HG02759 (cell line): ENCODE measurements around the gene AGBL1.

Source experiments
- ATAC-seq: cut with Tn5 transposase; IDR thresholded peaks from one replicate; pipeline ENCODE4 v1.9.1; 2021; ENCODE audit warnings: mild to moderate bottlenecking, moderate library complexity; ENCODE audit not compliant: unreplicated experiment

Gene AGBL1

DNA sequence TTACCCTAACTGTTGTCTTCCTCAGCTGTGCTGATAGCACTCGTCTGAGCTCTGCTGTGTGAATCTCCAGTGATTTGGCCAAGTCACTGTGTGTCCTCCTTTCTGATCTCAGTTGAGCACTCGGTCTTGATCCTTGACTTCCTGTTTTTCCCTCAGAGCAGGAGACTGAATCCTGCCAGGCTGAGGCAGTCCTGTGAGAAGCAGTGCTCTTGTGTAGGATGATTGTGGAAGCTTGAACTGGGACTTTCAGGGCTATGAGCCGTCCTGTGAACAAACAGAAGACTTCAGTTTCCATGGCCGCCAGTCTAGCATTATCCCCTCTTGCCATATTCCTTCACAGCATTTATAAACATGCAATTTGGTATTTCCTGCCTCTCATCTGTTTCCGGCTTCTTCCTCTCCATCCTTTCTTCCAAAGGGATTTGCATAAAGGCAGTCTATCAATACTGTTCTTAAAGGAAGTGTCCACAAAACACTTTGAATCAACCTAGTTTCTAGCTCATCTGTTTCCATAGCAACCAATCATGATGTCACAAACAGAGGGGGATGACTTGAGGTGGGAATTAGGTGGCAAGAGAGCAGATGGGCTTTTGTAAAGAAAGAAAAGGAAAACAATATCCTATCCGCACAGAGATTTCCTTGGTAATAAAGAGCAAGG lies 237.2 kb downstream of the AGBL1 start:
- no peak for ATAC-seq

- ATAC-seq: no peak
Measured at GRCh38 chr15:86317384-86317740, 237.7 kb downstream of the AGBL1 start.

- no peak for ATAC-seq
Measured at GRCh38 chr15:86322629-86323028, 243.0 kb downstream of the AGBL1 start.

DNA sequence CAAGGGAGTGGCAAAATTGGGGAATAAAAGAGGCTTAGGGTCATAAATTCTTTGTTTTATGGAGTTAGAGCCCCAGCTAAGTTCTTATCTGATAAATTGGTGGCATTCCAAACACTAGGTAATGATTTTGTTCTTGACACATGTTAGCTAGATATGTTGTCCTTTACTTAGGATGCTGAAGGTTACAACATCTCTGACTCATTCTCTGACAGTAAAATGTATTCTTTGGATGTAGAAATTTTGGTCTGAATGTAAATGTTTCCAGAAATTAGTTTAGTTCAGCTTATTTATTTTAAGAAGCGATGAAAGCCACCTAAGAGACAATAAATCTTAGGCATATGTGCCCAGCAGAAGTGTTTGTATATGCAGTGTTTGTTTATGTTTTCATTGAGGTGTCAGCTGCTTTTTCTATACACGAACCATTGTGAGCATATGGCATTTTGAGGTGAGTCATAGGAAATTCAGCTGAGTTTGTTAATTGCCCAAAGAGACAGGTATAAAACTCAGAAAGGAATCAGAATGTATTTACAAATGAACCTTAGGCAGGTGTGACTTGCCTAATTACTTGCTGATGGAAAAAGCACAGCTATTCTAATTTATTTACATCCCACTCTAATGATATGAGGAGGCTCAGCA lies 247.7 kb downstream of the AGBL1 start:
- no peak for ATAC-seq

DNA sequence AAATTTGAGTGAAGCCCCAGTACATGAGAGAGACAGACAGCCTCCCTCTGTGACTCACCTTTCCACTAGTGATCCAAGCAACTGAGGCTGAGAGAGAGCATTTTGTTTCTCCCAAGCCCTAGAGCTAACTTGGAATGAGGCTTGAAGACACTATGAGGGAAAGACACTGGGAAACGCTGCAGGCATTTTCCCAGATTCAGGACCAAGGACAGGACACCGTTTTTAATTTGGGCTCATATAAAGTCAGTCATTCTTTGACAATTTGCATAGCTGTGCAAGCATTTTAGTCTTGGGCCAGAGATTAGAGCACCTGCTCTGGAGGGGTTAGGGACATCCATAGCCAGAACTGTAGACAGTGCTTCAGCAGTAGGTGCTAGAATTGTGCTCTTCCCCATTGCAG lies 249.0 kb downstream of the AGBL1 start:
- ATAC-seq: no peak

- ATAC-seq: no peak
Measured at GRCh38 chr15:86329311-86330013, 249.8 kb downstream of the AGBL1 start.

DNA sequence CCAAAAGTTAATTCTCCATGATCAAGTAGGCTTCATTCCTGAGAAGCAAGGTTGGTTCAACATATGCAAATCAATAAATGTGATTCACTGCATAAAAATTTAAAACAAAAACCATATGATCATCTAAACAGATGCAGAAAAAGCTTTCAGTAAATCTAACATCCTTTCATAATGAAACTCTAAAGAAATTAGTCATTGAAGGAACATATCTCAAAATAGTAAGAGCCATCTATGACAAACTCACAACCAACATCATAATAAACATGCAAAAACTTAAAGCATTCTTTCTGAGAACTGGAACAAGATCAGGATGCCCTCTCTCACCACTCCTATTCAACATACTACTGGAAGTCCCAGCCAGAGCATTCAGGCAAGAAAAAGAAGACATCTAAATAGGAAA lies 254.1 kb downstream of the AGBL1 start:
- ATAC-seq: no peak

DNA sequence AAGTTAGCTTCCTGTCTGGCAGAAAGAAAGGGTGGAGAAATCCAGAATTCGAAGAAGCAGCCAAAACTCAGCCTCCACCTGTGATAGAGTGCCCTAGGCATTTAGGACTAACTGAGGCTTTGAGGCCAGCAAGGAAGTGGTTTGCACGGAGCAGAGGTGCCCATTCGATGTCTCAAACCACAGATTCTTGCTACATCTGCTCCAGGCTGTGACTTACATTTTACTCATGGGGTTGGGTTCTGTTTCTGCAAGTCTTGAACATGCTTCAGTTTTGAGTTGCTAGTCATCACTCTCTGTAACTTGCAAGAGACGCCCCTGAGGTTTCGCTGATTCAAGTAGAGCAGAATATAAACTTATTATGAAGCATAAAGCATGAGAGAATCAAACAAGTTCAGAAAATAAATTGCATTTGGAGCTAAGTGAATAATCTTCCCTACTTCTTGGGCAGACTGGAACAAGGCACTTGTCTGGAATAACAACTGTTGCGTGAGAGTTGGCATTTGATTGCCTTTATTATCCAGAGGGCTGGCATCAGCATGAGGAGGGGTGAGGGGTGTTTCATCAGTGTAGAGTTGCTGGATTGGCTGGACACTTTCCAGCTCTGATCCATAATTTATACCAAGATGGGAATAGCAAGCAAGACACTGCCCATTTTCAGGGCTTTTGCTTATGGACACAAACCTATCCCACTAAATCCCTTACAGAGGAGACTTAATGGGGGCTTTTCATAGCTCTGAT lies 256.5 kb downstream of the AGBL1 start:
- no peak for ATAC-seq

DNA sequence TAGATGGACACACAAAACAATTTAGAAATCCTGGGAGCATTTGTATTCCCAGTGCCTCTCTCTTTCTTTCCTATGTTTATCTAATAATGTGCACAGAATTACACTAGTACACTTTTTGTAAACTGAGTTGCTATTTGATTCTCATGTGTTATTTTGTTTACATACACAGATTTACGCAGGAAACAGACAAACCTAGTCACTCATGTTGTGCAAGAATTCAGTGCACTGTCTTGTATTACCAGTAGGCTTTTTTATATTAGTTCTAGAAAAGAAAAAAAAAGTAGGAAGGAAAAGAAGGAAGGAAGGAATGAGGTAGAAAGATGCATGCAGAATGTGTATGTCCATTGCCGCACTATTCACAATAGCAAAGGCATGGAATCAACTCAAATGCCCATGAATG lies 257.4 kb downstream of the AGBL1 start:
- no peak for ATAC-seq

DNA sequence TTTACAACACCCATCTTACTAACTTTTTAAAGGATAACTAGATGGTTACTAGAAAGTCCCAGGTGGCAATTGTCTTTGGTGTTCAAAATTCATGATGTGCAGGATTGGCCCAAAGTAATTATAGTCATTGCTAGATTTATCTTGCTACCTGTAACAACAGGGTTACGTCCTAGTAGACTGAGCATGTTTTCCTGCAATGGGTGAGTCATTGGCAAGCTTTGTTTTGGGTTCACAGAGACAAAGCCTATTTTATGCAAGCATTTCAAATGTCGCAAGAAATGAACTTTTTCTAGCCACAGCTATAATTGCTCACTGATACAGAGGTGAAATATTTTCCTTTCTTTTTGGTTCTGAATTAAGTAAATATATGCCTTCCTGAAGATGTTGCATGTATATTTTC lies 267.6 kb downstream of the AGBL1 start:
- no peak for ATAC-seq

GRCh38 chr15:86349565-86349964 lies 269.9 kb downstream of the AGBL1 start:
- ATAC-seq: no peak

DNA sequence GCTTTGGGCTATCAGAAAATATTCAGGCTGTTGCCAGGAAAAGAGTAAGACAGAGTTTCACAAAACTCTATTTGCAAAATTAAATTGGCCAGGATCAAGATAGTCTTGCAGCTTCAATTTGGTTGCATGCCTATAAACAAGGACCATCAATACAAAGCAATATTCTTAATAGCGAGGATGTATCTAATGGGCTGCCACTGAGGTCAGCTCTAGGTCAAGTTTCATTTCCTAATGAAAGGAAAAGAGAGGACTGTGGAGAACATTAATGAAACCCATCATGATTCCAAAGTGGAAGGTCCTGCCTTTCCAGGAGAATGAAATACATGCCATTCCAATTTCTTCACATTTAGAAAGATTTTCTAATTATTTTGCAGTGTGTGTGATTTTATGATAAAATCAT lies 273.5 kb downstream of the AGBL1 start:
- no peak for ATAC-seq

DNA sequence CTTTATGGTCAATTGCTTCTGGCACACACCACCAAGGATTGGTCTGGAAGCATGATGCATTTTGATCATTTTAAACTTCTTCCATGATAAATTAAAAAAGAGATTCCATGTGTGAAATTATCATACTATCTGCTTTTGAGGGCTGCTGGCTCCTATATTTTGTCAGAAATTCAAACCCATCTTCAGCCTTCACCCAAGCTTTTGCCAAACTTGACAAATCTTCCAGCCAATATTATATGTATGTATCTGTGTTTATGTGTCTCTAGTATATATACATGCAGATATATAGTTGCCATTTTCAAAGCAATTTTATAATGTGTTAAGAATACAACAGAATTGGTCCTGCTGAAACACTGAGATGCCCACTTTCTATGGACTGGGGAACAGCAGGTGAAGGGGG lies 275.7 kb downstream of the AGBL1 start:
- no peak for ATAC-seq

GRCh38 chr15:86355801-86356200 lies 276.1 kb downstream of the AGBL1 start:
- ATAC-seq: no peak

- no peak for ATAC-seq
Measured at GRCh38 chr15:86362555-86362954, 282.9 kb downstream of the AGBL1 start.

GRCh38 chr15:86373147-86373546 lies 293.5 kb downstream of the AGBL1 start:
- ATAC-seq: no peak

DNA sequence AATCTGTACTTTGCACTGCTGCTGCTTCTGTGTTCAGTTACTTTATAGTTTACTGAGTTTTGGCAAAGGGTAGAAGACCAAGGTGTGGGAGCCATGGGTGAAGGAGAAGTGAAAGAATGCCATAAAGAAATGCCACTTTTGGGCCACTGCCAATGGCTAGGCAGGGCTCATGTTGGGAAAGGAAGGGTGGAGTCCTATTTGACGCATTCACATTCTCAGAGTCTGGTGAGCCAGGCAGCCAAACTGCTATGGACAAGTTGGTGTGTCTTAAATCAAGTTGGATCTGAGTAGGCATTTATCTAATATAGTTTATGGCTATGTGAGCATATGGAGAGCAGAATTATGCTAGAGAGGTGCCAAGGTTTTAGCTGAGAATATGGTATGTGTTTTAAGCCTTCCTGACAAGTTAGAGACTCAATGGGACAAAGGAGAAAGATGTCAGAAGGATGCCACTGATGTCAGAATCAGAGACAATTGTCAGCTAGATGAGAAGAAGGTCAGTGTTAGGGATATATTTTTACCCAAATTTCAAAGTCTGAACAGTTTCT lies 296.1 kb downstream of the AGBL1 start:
- no peak for ATAC-seq

DNA sequence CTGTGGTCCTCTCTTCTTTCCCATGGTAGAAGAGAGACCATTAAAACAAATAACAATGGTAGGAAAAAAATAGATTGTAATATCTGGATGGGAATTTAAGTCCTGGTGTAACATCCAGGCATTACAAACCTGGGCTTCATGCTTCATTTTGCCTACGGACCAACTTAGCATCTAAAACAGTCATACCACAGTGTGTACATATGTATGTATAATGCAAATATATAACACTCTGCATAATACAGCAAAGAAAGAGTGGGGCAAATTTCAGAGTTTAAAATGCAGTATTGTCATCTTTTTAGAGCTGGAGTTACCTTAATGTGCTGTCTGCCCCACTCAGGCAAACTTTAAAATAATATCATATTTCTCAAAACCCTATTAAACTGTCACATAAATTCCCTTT lies 298.2 kb downstream of the AGBL1 start:
- ATAC-seq: no peak

DNA sequence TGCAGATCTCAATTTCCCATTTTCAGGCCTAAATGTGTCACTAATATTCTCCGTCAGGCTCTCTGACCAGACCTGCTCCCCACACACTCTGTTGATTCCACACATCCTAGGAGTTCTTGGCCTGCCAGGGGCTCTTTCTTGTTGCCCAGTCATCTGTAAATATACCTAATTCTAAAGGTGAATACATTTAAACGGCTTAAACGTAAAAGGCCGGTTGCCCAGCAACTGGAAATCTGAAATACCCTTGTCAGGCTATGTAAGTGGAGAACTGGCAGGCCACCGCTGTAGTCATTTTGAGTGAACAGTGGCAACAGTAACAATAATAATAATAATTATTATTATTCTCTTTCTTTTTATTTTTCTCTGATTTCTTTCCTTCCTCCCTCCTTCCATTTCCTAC lies 302.7 kb downstream of the AGBL1 start:
- ATAC-seq: no peak

DNA sequence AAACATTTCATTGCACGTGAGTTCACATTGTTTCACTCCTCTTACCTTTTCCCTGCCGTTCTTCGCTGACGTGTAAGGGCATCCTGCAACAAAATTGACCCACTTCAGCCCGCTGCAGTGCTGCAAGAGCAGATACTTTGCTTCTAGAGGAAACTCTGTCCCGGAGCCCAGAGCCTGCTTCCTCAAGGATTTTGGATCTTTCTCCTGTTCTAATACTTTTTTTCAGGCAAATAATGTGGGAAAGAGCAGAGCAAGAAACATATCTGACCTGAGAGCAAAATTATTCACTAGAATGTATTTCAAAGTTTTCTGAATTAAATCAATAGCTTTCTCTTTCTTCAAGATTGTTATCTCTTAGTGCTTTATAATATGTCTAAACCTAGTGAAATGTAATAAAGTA lies 303.9 kb downstream of the AGBL1 start:
- no peak for ATAC-seq

DNA sequence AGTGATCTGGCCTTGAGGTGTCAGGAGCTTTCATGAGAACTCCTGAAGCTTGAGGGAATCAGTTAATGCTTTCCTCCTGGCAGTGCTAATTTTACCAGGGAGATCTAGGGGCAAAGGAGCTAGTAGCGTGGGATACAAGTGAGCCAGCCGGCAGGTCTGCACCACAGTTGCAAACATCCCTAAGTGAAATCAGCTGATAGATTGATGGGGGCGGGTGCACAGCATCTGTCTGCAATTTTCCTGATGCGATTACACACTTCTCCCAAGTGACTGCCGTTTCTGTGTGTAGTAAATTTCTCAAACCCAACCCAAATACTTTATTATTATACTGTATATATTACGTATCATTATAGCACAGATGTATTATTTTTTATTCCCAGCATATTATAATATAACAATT lies 304.5 kb downstream of the AGBL1 start:
- ATAC-seq: no peak
